ENCODE data around the gene CCL22. TPM values are rescaled to one million over a fixed set of nuclear protein-coding genes. Genes with fewer than 3 reads are reported as not detected.

The CCL22 gene
- polyA plus RNA-seq, 1 donor from 2014 or later = not detected

DNA sequence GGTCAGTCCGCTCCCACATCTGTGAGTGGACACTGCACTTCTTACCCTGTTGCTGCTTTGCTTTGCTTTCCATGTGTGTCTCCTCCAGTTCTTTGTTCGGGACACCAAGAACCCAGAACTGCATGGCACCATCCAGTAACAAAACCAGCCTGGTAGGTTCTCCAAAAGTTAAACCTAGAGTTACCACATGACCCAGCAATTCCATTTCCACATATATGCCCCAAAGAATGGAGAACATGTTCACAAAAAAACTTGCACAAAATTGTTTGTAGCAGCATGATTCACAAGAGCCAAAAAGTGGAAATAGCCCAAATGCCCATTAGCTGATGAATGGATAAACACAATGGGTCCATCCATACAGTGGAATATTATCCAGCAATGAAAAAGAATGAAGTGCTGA lies 10.3 kb upstream of the CCL22 start:
- Histone ChIP-seq H3K9ac (ENCODE audit: low read length) (no peak overlapping the region), H4K20me1 (ENCODE audit: insufficient read depth) (no peaks in the 10 kb centered on the region), H3K27ac (ENCODE audit: low read length) (no peak overlapping the region), H3K36me3 (ENCODE audit: insufficient read depth, low read length) (no peaks in the 10 kb centered on the region), H3K79me2 (replicated peaks; ENCODE audit: insufficient read depth, low read length) (no peaks in the 10 kb centered on the region), H3K27me3 (ENCODE audit: insufficient read depth, low read depth, low read length) (no peaks in the 10 kb centered on the region), H3K9me3 (ENCODE audit: low read length) (no peaks in the 10 kb centered on the region), H3K4me2 (ENCODE audit: low read length) (no peak overlapping the region), H3K9me2 (ENCODE audit: insufficient read depth, low read length) (no peaks in the 10 kb centered on the region), H3K4me3 (ENCODE audit: low read length) (no peak overlapping the region), H3F3A (ENCODE audit: insufficient read depth, low read length, poor library complexity, severe bottlenecking) (no peaks in the 10 kb centered on the region), H2AFZ (ENCODE audit: low read depth, low read length) (no peak overlapping the region)
- no peak for TF ChIP-seq POLR2AphosphoS5 (IDR thresholded peaks at IDR 0.05)

DNA sequence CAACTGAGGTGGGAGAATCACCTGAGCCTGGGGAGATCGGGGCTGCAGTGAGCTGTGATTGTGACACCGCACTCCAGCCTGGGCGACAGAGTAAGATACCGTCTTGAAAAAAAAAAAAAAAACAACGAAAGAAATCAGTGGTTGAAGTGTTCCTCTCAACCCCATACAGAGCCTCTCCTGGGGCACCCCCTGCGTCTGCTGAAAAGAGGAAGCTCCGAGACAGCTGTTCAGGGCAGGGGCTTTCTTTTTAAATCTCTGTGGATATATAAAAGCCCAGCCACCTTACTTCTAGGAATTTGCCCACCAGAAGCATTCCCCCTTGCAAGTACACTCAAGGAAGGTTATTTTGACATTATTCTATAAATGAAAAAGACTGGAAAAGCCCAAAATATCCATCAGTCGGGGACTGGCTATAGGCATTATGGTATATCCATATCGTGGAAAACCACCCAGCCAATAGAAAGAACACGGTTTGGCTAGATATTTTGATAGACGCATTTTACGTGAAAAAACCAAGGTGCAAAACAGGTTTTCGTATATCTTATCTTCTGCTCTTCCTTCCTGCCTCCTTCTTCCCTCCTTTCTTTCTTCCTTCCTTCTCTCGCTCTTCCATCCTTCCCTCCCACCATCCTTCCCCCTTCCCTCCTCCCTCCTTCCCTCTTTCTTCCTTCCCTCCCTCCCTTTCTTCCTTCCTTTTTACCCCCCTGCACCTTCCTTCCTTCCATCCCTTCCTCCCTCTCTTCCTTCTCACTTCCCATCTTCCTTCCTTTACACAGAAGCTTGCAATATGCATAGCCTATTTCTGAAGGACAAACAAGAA lies 9.2 kb upstream of the CCL22 start:
- Histone ChIP-seq H3K27ac (ENCODE audit: low read length) (no peak overlapping the region), H3K27me3 (ENCODE audit: insufficient read depth, low read depth, low read length) (no peaks in the 10 kb centered on the region), H3K36me3 (ENCODE audit: insufficient read depth, low read length) (no peaks in the 10 kb centered on the region), H3K4me3 (ENCODE audit: low read length) (no peak overlapping the region), H3K9me2 (ENCODE audit: insufficient read depth, low read length) (no peaks in the 10 kb centered on the region), H3F3A (ENCODE audit: insufficient read depth, low read length, poor library complexity, severe bottlenecking) (no peaks in the 10 kb centered on the region), H3K9ac (ENCODE audit: low read length) (no peak overlapping the region), H3K79me2 (replicated peaks; ENCODE audit: insufficient read depth, low read length) (no peaks in the 10 kb centered on the region), H2AFZ (ENCODE audit: low read depth, low read length) (no peak overlapping the region), H4K20me1 (ENCODE audit: insufficient read depth) (no peaks in the 10 kb centered on the region), H3K4me2 (ENCODE audit: low read length) (no peak overlapping the region), H3K9me3 (ENCODE audit: low read length) (no peaks in the 10 kb centered on the region)
- TF ChIP-seq, protein P1, sequence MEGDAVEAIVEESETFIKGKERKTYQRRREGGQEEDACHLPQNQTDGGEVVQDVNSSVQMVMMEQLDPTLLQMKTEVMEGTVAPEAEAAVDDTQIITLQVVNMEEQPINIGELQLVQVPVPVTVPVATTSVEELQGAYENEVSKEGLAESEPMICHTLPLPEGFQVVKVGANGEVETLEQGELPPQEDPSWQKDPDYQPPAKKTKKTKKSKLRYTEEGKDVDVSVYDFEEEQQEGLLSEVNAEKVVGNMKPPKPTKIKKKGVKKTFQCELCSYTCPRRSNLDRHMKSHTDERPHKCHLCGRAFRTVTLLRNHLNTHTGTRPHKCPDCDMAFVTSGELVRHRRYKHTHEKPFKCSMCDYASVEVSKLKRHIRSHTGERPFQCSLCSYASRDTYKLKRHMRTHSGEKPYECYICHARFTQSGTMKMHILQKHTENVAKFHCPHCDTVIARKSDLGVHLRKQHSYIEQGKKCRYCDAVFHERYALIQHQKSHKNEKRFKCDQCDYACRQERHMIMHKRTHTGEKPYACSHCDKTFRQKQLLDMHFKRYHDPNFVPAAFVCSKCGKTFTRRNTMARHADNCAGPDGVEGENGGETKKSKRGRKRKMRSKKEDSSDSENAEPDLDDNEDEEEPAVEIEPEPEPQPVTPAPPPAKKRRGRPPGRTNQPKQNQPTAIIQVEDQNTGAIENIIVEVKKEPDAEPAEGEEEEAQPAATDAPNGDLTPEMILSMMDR (IDR thresholded peaks at IDR 0.05; ENCODE audit: poor library complexity, severe bottlenecking) = no peak
- TF ChIP-seq MXI1 (conservative IDR thresholded peaks at IDR 0.05; ENCODE audit: poor library complexity, severe bottlenecking) (no peak), TAF1 (IDR thresholded peaks at IDR 0.05; ENCODE audit: low read depth) (no peak), RAD21 (conservative IDR thresholded peaks at IDR 0.05) (no peak), POLR2AphosphoS5 (IDR thresholded peaks at IDR 0.05) (no peak), EZH2 (IDR thresholded peaks at IDR 0.05; ENCODE audit: borderline replicate concordance, insufficient read depth, low read length, poor library complexity, severe bottlenecking) (no peak), SMC3 (conservative IDR thresholded peaks at IDR 0.05; ENCODE audit: poor library complexity) (no peak)
- TF ChIP-seq, protein P2, sequence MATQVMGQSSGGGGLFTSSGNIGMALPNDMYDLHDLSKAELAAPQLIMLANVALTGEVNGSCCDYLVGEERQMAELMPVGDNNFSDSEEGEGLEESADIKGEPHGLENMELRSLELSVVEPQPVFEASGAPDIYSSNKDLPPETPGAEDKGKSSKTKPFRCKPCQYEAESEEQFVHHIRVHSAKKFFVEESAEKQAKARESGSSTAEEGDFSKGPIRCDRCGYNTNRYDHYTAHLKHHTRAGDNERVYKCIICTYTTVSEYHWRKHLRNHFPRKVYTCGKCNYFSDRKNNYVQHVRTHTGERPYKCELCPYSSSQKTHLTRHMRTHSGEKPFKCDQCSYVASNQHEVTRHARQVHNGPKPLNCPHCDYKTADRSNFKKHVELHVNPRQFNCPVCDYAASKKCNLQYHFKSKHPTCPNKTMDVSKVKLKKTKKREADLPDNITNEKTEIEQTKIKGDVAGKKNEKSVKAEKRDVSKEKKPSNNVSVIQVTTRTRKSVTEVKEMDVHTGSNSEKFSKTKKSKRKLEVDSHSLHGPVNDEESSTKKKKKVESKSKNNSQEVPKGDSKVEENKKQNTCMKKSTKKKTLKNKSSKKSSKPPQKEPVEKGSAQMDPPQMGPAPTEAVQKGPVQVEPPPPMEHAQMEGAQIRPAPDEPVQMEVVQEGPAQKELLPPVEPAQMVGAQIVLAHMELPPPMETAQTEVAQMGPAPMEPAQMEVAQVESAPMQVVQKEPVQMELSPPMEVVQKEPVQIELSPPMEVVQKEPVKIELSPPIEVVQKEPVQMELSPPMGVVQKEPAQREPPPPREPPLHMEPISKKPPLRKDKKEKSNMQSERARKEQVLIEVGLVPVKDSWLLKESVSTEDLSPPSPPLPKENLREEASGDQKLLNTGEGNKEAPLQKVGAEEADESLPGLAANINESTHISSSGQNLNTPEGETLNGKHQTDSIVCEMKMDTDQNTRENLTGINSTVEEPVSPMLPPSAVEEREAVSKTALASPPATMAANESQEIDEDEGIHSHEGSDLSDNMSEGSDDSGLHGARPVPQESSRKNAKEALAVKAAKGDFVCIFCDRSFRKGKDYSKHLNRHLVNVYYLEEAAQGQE (IDR thresholded peaks at IDR 0.05; ENCODE audit: borderline replicate concordance) = no peak
